ENCODE results near the gene BSN. TPM values are rescaled to one million over a fixed set of nuclear protein-coding genes. Genes with fewer than 3 reads are reported as not detected.

The BSN gene
- polyA plus RNA-seq, 1 experiment, result 0.04 TPM

DNA sequence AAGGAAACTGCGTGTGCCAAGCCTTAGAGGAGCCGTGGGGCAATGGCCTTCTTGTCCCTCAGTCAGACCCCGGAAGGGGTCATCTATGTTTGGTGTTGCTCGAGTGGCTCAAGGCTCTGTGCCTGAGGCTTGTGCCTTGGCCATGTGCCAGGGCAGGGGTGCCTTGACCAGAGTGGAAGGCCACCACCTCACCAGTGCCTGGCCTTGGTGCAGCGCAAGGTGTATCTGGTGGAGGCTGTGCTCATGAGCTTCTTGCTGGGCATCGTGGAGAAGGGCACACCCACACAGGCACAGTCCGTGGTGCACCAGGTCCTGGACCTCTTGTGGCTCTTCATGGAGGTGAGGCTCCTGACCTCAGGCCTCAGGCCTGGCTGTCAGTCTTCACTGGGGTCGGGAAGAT lies 145.7 kb downstream of the BSN start:
- no peak for DNase-seq (ENCODE audit: low read depth)
- Histone ChIP-seq H3K27me3 (ENCODE audit: control insufficient read depth, insufficient read depth, low read length) (no peaks in the 10 kb centered on the region), H3K36me3 (ENCODE audit: control insufficient read depth, insufficient read depth, low read length) (peaks cover 38% of the 10 kb centered on the region), H3K4me3 (ENCODE audit: low read depth, low read length) (no peak overlapping the region)
- ChIA-PET POLR2A (no interaction called here), CTCF (interaction anchor here (1.5 to 4.9 kb wide), 3 partner anchors 12 to 139 kb away, joined by 6 to 31 read pairs (median 9); no protein-coding TSS in a partner anchor)
- TF ChIP-seq, protein P1, sequence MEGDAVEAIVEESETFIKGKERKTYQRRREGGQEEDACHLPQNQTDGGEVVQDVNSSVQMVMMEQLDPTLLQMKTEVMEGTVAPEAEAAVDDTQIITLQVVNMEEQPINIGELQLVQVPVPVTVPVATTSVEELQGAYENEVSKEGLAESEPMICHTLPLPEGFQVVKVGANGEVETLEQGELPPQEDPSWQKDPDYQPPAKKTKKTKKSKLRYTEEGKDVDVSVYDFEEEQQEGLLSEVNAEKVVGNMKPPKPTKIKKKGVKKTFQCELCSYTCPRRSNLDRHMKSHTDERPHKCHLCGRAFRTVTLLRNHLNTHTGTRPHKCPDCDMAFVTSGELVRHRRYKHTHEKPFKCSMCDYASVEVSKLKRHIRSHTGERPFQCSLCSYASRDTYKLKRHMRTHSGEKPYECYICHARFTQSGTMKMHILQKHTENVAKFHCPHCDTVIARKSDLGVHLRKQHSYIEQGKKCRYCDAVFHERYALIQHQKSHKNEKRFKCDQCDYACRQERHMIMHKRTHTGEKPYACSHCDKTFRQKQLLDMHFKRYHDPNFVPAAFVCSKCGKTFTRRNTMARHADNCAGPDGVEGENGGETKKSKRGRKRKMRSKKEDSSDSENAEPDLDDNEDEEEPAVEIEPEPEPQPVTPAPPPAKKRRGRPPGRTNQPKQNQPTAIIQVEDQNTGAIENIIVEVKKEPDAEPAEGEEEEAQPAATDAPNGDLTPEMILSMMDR (IDR thresholded peaks at IDR 0.05; ENCODE audit: insufficient read depth, low read depth, low read length), result no peak

DNA sequence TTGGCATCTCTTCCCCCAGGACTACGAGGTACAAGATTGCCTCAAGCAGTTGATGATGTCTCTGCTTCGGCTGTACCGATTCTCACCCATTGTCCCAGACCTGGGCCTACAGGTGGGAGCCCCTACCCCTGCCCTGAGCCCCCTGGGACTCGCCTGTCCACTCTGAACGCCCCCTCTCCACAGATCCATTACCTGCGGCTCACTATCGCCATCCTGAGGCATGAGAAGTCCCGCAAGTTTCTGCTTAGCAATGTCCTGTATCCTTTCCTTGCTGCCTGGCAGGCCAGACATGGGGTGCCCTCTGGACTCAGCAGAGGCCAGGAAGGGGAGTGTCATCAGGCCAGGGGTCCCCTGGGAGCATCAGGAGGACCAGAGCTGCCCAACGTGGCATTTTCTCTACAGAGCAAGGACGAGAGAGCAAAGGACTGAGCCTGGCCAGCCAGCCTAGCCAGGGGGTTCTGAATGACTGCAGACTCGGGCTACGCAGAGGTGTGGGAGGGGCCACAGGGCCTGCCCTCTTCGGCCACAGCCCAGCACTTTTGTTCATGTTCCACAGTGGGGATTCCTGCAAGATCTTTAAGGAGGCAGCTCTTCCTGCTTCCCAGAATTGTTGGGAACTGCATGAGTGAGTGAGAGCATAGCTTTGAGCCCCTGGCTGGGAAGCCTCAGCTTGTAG lies 146.3 kb downstream of the BSN start:
- ChIA-PET CTCF (interaction anchor here (0.6 to 4.9 kb wide), 15 partner anchors 8 to 864 kb away, joined by 3 to 31 read pairs (median 5); partner anchors contain the start of genes AMIGO3, INKA1, MST1 and RNF123), POLR2A (no interaction called here)
- no peak for DNase-seq (ENCODE audit: low read depth)
- H3K27me3 ChIP-seq (ENCODE audit: control insufficient read depth, insufficient read depth, low read length), result no peaks in the 10 kb centered on the region
- H3K36me3 ChIP-seq (ENCODE audit: control insufficient read depth, insufficient read depth, low read length), result peaks cover 42% of the 10 kb centered on the region
- TF ChIP-seq, protein P1 (IDR thresholded peaks at IDR 0.05; ENCODE audit: insufficient read depth, low read depth, low read length), result 0 out of 2 replicates have a peak, but pooled peaks have one; percentile 5
- H3K4me3 ChIP-seq (ENCODE audit: low read depth, low read length), result no peak overlapping the region

DNA sequence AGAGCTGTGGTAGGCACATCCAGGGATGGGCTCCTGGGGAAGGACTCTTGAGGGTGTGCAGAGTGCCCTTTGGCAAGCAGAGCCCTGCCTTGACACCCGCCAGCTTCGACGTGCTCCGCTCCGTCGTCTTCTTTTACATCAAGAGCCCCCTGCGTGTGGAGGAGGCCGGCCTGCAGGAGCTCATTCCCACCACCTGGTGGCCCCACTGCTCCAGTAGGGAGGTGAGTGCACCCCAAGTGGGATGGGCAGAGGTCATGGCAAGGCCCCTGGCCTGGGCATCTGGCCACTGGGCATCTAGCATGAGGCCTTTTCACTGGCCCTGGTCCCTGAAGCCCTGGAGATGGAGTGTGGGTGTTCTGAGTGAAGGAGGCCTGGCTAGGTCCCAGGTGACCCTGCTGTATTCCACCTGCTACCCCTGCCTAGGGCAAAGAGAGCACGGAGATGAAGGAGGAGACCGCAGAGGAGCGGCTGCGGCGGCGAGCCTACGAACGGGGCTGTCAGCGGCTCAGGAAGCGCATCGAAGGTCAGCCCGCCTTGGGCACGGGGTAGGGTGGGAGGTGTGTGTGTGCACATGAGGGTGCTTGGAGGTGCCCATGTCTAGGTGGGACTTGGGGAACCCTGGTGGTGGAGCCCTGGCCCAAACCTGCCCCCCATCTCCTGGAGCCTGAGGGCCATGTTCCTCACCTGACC lies 147.3 kb downstream of the BSN start:
- POLR2A ChIA-PET, result no interaction called here
- Histone ChIP-seq H3K27me3 (ENCODE audit: control insufficient read depth, insufficient read depth, low read length) (no peaks in the 10 kb centered on the region), H3K36me3 (ENCODE audit: control insufficient read depth, insufficient read depth, low read length) (peaks cover 47% of the 10 kb centered on the region), H3K4me3 (ENCODE audit: low read depth, low read length) (no peak overlapping the region)
- TF ChIP-seq, protein P1 (IDR thresholded peaks at IDR 0.05; ENCODE audit: insufficient read depth, low read depth, low read length), result peak; percentile 68
- DNase-seq (ENCODE audit: low read depth), result no peak
- CTCF ChIA-PET, result interaction anchor here (0.6 to 4.9 kb wide), 17 partner anchors 9 to 865 kb away, joined by 3 to 31 read pairs (median 5); partner anchors contain the start of genes AMIGO3, INKA1, MST1 and RNF123

DNA sequence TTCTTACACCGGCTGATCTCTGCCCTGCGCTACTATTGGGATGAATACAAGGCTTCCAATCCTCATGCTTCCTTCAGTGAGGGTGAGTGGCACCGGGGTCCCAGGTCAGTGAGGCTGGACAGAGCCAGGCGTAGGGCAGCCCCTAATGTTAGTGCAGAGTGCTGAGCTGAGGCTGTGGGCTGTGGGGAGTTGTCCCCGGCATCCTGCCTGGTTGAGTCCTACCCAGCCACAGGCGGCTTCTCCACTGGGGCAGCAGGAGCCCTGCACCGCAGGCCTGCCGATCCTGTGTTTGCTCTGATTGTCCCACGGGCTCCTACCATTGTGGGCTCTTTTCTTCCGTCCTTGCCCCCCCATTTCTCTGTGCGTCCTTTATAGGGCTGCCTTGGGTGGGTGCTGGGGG lies 148.4 kb downstream of the BSN start:
- no peak for DNase-seq (ENCODE audit: low read depth)
- CTCF ChIA-PET, result interaction anchor here (1.5 to 4.9 kb wide), 5 partner anchors 9 to 203 kb away, joined by 4 to 31 read pairs (median 8); partner anchors contain the start of genes MST1 and RNF123
- POLR2A ChIA-PET, result no interaction called here

More for the DNA sequence above, 148.4 kb downstream of the BSN start:
- no peak overlapping the region for H3K4me3 ChIP-seq (ENCODE audit: low read depth, low read length)
- TF ChIP-seq, protein P1 (IDR thresholded peaks at IDR 0.05; ENCODE audit: insufficient read depth, low read depth, low read length), result no peak
- no peaks in the 10 kb centered on the region for H3K27me3 ChIP-seq (ENCODE audit: control insufficient read depth, insufficient read depth, low read length)
- H3K36me3 ChIP-seq (ENCODE audit: control insufficient read depth, insufficient read depth, low read length), result peaks cover 43% of the 10 kb centered on the region

Measured in BJ (cell line).